HepG2 (cell line): ENCODE results near the gene CD40. TPM values are rescaled to one million over a fixed set of nuclear protein-coding genes. Genes with fewer than 3 reads are reported as not detected.

Source experiments
- AKAP8 ChIP-seq: sonication (generic); formaldehyde crosslinking; IDR thresholded peaks from 2 replicates; pipeline ENCODE4 v1.5.1; 2020; ENCODE audit warnings: mild to moderate bottlenecking, missing genetic modification reagents
- ARHGAP35 ChIP-seq: sonication (generic); formaldehyde crosslinking; IDR thresholded peaks from 2 replicates; pipeline ENCODE4 v1.9.0; 2022; ENCODE audit warnings: mild to moderate bottlenecking, inconsistent platforms, moderate library complexity, missing genetic modification reagents, borderline replicate concordance
- ERF ChIP-seq: IDR thresholded peaks from 2 replicates; pipeline ENCODE4 v1.6.1; 2018; ENCODE audit warnings: missing biosample characterization, missing genetic modification reagents
- FOXA3 ChIP-seq: IDR thresholded peaks from 2 replicates; pipeline ENCODE4 v1.6.1; 2016; ENCODE audit warnings: missing genetic modification reagents, missing compliant biosample characterization
- GABPB1 ChIP-seq: IDR thresholded peaks from 2 replicates; pipeline ENCODE4 v1.6.1; 2016; ENCODE audit warnings: mild to moderate bottlenecking, missing genetic modification reagents, moderate library complexity, missing compliant biosample characterization
- GLI4 ChIP-seq: sonication (generic); formaldehyde crosslinking; IDR thresholded peaks from 2 replicates; pipeline ENCODE4 v1.5.1; 2020; ENCODE audit warnings: missing genetic modification reagents, mild to moderate bottlenecking, moderate library complexity, borderline replicate concordance
- HCFC1 ChIP-seq: fragments of 150-350 bp; IDR thresholded peaks from 2 replicates; pipeline ENCODE4 v1.6.1; 2014; ENCODE audit warnings: low read depth, low read length
- HINFP ChIP-seq: sonication (generic); formaldehyde crosslinking; IDR thresholded peaks from 2 replicates; pipeline ENCODE4 v1.4.0; 2020; ENCODE audit warnings: low read depth, mild to moderate bottlenecking, missing genetic modification reagents
- MBNL3 ChIP-seq: fragments of 250-450 bp; sonication (Bioruptor Pico); conservative IDR thresholded peaks from 2 replicates; pipeline ENCODE4 v1.8.0; 2022; ENCODE audit warnings: mild to moderate bottlenecking, inconsistent platforms
- MIER2 ChIP-seq: IDR thresholded peaks from 2 replicates; pipeline ENCODE4 v1.6.1; 2016; ENCODE audit warnings: missing biosample characterization, missing genetic modification reagents
- MYC ChIP-seq: sonication (generic); formaldehyde crosslinking; IDR thresholded peaks from 2 replicates; pipeline ENCODE4 v1.9.0; 2021; ENCODE audit warnings: missing genetic modification reagents, borderline replicate concordance
- RFX5 ChIP-seq: IDR thresholded peaks from 2 replicates; pipeline ENCODE4 v1.6.1; 2011; ENCODE audit warnings: low read depth, low read length, improper control_type of control experiment
- SCMH1 ChIP-seq: sonication (generic); formaldehyde crosslinking; IDR thresholded peaks from 2 replicates; pipeline ENCODE4 v1.9.0; 2021; ENCODE audit warnings: missing genetic modification reagents, mild to moderate bottlenecking, borderline replicate concordance
- TBX3 ChIP-seq: fragments of 450-650 bp; IDR thresholded peaks from 2 replicates; pipeline ENCODE4 v1.6.1; 2017; ENCODE audit warnings: antibody characterized with exemption, mild to moderate bottlenecking, inconsistent platforms, borderline replicate concordance
- TRAFD1 ChIP-seq: sonication (generic); formaldehyde crosslinking; IDR thresholded peaks from 2 replicates; pipeline ENCODE4 v1.5.1; 2020; ENCODE audit warnings: missing genetic modification reagents, mild to moderate bottlenecking, borderline replicate concordance
- WIZ ChIP-seq: sonication (generic); formaldehyde crosslinking; IDR thresholded peaks from 2 replicates; pipeline ENCODE4 v1.5.1; 2020; ENCODE audit warnings: mild to moderate bottlenecking, missing genetic modification reagents
- XRCC5 ChIP-seq: fragments of 200-400 bp; formaldehyde crosslinking; optimal IDR thresholded peaks from 2 replicates; pipeline ENCODE3; 2017; ENCODE audit warnings: mild to moderate bottlenecking, low read length
- ZBTB34 ChIP-seq: sonication (generic); formaldehyde crosslinking; IDR thresholded peaks from 2 replicates; pipeline ENCODE4 v1.8.0; 2022; ENCODE audit warnings: mild to moderate bottlenecking, missing genetic modification reagents
- ZNF12 ChIP-seq: sonication (generic); formaldehyde crosslinking; IDR thresholded peaks from 2 replicates; pipeline ENCODE4 v1.5.0; 2020; ENCODE audit warnings: missing genetic modification reagents
- ZNF207 ChIP-seq: fragments of 450-650 bp; IDR thresholded peaks from 2 replicates; pipeline ENCODE4 v1.6.1; 2016; ENCODE audit warnings: antibody characterized with exemption, borderline replicate concordance
- ZNF24 ChIP-seq: fragments of 450-650 bp; IDR thresholded peaks from 2 replicates; pipeline ENCODE4 v1.6.1; 2017; ENCODE audit warnings: antibody characterized with exemption, mild to moderate bottlenecking
- ZNF446 ChIP-seq: sonication (generic); formaldehyde crosslinking; IDR thresholded peaks from 2 replicates; pipeline ENCODE4 v1.5.0; 2020; ENCODE audit warnings: mild to moderate bottlenecking, missing genetic modification reagents
- ZNF556 ChIP-seq: sonication (generic); formaldehyde crosslinking; IDR thresholded peaks from 2 replicates; pipeline ENCODE4 v1.4.0; 2020; ENCODE audit warnings: mild to moderate bottlenecking, missing genetic modification reagents, borderline replicate concordance
- ZNF557 ChIP-seq: sonication (generic); formaldehyde crosslinking; IDR thresholded peaks from 2 replicates; pipeline ENCODE4 v1.4.0; 2020; ENCODE audit warnings: missing genetic modification reagents
- ZNF616 ChIP-seq: sonication (generic); formaldehyde crosslinking; IDR thresholded peaks from 2 replicates; pipeline ENCODE4 v1.5.0; 2020; ENCODE audit warnings: low read depth, mild to moderate bottlenecking, missing genetic modification reagents
- ZNF788 ChIP-seq: sonication (generic); formaldehyde crosslinking; IDR thresholded peaks from 2 replicates; pipeline ENCODE4 v1.5.0; 2020; ENCODE audit warnings: mild to moderate bottlenecking, missing genetic modification reagents, borderline replicate concordance
- polyA plus RNA-seq, 8 experiments: library from polyadenylated mRNA; depleted of rRNA in 3 of 8; stranded (reverse) in 7 of 8; unstranded in 1 of 8; fragments of >200 nt; fragmentation: Illumina TruSeq in 4 of 8; extraction: Trizol in 4 of 8; gene quantifications; 2 replicates each; pipeline versions ENCODE4 v1.2.1 to v1.2.3, GENCODE V29; 2011 to 2016; ENCODE audit warnings: low read depth in 4 of 8, missing spikeins in 1 of 8, mixed read lengths in 1 of 8; ENCODE audit not compliant: insufficient read depth in 1 of 8
- total RNA-seq, 5 experiments: library from RNA; depleted of rRNA; stranded (reverse); fragments of >200 nt; fragmentation: Illumina TruSeq; extraction: Trizol; gene quantifications; 2 replicates each; pipeline ENCODE4 v1.2.3, GENCODE V29; 2016; ENCODE audit warnings: low read depth in 1 of 5

CD40 gene
- total and polyA plus RNA-seq, 2 of the 13 experiments (the other 11 are each of a cell fraction or from before 2014, with no cell fraction given), result 4.6 to 13.4 TPM

DNA sequence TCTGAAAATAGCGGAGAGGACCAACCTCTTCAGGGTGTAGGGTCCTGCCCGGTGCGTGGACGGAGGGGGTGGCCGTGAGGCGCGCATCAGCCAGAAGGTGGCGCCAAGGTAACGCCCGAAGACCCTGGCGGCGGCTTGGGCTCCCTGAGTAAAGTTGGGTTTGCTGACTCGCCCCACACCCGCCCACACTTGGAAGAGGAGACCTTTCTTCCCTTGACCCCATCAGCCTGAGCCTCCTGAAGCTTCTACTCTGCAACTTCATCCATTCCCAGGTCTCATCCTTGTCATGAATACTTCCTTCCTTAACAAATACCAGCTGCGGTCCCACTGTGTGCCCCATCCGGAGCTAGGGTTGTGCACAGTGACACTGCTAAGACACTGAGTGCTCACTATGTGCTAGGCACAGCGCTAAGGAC lies 14.6 kb downstream of the CD40 start (continued):
- TF ChIP-seq TBX3, result no peak
- no peak for TF ChIP-seq ZNF616 (CRISPR knock-in tag)
- no peak for TF ChIP-seq ZBTB34 (CRISPR knock-in tag)
- no peak for TF ChIP-seq ZNF446 (CRISPR knock-in tag)
- no peak for TF ChIP-seq AKAP8 (CRISPR knock-in tag)
- no peak for TF ChIP-seq RFX5
- TF ChIP-seq ZNF24, result no peak
- no peak for TF ChIP-seq ARHGAP35 (CRISPR knock-in tag)
- peak; percentile 19; the same call in 1 of the 2 replicates for TF ChIP-seq ZNF788 (CRISPR knock-in tag)
- TF ChIP-seq MBNL3 (CRISPR knock-in tag), result no peak
- TF ChIP-seq ZNF557 (CRISPR knock-in tag), result no peak
- no peak for TF ChIP-seq WIZ
- peak; percentile 34; the same call in 1 of the 2 replicates for TF ChIP-seq GABPB1 (CRISPR knock-in tag)
- TF ChIP-seq ZNF207, result no peak
- no peak; the same call in 1 of the 2 replicates for TF ChIP-seq FOXA3
- TF ChIP-seq ZNF556 (CRISPR knock-in tag), result no peak
- no peak for TF ChIP-seq GLI4 (CRISPR knock-in tag)
- peak; percentile 42; the same call in 1 of the 2 replicates for TF ChIP-seq MYC
- no peak for TF ChIP-seq MIER2 (CRISPR knock-in tag)
- peak; percentile 83 for TF ChIP-seq XRCC5
- TF ChIP-seq ZNF12 (CRISPR knock-in tag), result no peak
- TF ChIP-seq ERF (CRISPR knock-in tag), result peak; percentile 22; the same call in 1 of the 2 replicates
- no peak for TF ChIP-seq HCFC1
- TF ChIP-seq TRAFD1 (CRISPR knock-in tag), result no peak
- no peak for TF ChIP-seq SCMH1 (CRISPR knock-in tag)
- TF ChIP-seq HINFP (CRISPR knock-in tag), result 0 out of 2 replicates have a peak, but pooled peaks have one; percentile 43
